ENCODE results near the gene TRIM23.

DNA sequence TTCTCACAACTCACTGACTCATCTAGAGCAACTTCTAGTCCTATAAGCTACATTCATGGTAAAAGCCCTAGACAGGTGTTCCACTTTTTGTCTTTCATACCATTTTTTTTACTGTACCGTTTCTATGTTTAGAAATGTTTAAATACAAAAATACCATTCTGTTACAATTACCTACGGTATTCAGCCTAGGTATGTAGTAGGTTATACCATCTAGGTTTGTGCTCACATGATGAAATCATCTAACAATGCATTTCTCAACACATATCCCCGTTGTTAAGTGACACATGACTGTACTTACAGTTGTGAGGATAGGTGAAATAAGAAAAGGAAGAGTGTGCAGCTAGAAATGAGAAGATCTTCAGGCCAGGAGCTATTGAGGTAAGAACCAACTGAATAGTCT lies 67.4 kb downstream of the TRIM23 start:
- no peak for TF ChIP-seq EZH2 (IDR thresholded peaks at IDR 0.05)
- no peak for TF ChIP-seq FOXP2 (optimal IDR thresholded peaks at IDR 0.05; ENCODE audit: control extremely low read depth, extremely low read length, insufficient read depth)
